NB4 (cell line): ENCODE data around the gene NIPAL3.

Experiments
- MYC ChIP-seq: IDR thresholded peaks from 2 replicates; pipeline ENCODE4 v1.6.1; 2011; ENCODE audit warnings: low read depth, low read length
- POLR2A ChIP-seq: IDR thresholded peaks from 2 replicates; pipeline ENCODE4 v1.6.1; 2011; ENCODE audit warnings: mild to moderate bottlenecking; ENCODE audit not compliant: insufficient read length; ENCODE audit errors: extremely low read depth
- TF ChIP-seq, protein P1 (sequence below): IDR thresholded peaks from one replicate; pipeline ENCODE4 v1.5.1; 2012; ENCODE audit warnings: low read depth, low read length
- TF ChIP-seq, protein P2 (sequence below): IDR thresholded peaks from 2 replicates; pipeline ENCODE4 v1.6.1; 2011; ENCODE audit warnings: low read depth, low read length

DNA sequence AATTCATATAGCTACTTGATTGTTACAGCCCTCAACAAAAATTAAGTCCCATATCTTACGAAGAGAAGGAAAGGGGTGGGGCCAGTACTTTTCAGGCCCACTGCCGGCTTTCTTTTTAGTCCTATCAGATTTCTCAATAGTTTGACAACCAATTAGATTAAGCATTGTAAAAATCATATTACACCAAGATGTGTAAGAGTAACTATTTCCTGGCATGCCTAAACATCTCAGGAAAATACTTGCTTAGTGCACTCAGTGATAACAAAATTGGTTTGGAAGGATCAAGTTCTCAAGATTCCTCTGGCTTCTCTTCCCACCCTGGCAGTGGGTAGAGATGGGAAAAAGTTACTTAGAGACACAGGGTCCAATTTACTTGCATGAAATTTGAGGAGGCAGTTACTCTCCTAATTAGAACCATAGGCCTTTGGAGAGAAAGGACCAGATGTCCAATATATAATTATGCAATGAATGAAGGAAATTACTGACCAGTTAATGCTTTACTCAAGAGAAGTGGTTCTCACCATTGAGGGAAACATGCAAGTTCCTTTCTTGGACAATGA is 32.1 kb upstream of the NIPAL3 start:
- TF ChIP-seq POLR2A: no peak
- TF ChIP-seq, protein P1, sequence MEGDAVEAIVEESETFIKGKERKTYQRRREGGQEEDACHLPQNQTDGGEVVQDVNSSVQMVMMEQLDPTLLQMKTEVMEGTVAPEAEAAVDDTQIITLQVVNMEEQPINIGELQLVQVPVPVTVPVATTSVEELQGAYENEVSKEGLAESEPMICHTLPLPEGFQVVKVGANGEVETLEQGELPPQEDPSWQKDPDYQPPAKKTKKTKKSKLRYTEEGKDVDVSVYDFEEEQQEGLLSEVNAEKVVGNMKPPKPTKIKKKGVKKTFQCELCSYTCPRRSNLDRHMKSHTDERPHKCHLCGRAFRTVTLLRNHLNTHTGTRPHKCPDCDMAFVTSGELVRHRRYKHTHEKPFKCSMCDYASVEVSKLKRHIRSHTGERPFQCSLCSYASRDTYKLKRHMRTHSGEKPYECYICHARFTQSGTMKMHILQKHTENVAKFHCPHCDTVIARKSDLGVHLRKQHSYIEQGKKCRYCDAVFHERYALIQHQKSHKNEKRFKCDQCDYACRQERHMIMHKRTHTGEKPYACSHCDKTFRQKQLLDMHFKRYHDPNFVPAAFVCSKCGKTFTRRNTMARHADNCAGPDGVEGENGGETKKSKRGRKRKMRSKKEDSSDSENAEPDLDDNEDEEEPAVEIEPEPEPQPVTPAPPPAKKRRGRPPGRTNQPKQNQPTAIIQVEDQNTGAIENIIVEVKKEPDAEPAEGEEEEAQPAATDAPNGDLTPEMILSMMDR: no peak
- no peak for TF ChIP-seq MYC
- TF ChIP-seq, protein P2, sequence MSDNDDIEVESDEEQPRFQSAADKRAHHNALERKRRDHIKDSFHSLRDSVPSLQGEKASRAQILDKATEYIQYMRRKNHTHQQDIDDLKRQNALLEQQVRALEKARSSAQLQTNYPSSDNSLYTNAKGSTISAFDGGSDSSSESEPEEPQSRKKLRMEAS: no peak
